ENCODE measurements around the gene PPP1R13B.

Gene PPP1R13B

DNA sequence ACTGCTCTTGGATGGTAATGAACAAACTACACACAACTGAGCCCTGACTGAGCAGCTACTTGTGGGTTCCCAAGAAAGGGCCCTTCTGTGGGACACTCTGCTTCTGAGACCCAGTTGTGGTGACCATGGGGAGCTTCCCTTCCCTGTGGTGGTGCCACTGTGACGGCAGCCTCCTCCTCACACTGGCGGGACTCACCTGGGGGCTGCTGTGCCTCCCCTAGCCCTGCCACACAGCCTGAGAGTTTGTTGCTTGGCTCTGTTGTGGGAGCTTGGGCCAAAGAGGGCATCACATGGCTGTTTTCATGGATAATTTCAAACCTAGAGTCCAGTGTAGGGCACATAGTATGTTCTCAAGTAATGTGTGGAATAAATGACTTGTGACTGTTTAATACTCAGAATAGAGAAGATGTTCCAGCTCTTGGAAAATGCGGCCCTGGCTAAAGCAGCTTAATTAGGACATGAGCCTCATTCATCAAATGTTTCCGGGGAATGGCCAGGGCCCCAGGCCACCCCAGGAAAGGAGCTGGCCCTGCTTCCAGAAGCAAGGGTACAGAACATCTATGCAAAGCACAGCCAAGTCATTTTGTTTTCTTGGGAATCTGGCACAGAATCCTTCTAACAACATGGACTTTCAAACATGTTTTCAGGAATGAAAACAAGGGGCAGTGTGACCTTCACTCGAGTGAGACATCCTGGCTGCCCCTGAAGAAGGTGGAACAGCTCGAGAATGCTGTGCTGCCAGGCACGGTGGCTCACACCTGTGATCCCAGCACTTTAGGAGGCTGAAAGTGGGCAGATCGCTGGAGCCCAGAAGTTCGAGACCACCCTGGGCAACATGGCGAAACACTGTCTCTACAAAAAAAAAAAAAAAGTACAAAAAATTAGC lies 110.6 kb downstream of the PPP1R13B start:
- no peak for DNase-seq (ENCODE audit: extremely low read depth, low read depth)
- TF ChIP-seq, protein P1, sequence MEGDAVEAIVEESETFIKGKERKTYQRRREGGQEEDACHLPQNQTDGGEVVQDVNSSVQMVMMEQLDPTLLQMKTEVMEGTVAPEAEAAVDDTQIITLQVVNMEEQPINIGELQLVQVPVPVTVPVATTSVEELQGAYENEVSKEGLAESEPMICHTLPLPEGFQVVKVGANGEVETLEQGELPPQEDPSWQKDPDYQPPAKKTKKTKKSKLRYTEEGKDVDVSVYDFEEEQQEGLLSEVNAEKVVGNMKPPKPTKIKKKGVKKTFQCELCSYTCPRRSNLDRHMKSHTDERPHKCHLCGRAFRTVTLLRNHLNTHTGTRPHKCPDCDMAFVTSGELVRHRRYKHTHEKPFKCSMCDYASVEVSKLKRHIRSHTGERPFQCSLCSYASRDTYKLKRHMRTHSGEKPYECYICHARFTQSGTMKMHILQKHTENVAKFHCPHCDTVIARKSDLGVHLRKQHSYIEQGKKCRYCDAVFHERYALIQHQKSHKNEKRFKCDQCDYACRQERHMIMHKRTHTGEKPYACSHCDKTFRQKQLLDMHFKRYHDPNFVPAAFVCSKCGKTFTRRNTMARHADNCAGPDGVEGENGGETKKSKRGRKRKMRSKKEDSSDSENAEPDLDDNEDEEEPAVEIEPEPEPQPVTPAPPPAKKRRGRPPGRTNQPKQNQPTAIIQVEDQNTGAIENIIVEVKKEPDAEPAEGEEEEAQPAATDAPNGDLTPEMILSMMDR (IDR thresholded peaks at IDR 0.05; ENCODE audit: low read depth, low read length) = no peak

DNA sequence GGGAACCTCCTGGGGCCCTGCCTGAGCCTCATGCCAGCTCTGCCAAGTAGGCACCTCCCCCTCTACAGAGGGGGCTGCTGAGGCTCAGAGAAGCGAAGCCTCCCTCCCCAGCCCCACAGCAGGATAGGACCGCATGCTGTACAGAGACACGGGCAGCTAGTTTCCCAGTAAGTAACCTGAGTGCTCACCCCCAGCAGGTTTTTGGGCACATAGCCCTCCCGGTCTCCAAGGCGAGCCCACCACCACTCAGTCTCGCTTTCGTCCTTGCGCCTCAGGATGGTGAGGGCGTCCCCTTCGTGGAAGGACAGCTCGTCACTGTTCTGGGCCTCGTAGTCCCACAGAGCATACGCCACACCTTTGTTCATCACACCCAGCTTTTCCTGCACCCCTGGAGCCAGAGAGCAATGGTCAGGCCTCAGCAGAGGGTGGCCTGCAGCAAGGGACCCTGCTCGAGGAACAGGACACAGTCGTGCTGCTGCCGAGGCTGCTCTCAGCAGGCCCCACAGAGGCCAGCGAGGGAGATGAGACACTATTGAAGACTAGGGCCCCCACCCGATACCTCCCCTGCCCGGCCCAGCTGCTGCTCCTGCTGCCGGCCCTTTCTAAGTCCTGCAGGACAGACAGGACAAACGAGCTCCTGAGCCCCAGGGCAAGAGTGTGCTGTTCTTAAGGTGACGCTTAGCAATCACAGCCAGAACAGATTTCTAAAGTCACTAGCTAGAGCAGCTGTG lies 111.4 kb downstream of the PPP1R13B start:
- DNase-seq (ENCODE audit: extremely low read depth, low read depth) = no peak
- TF ChIP-seq, protein P1 (IDR thresholded peaks at IDR 0.05; ENCODE audit: low read depth, low read length) = no peak

DNA sequence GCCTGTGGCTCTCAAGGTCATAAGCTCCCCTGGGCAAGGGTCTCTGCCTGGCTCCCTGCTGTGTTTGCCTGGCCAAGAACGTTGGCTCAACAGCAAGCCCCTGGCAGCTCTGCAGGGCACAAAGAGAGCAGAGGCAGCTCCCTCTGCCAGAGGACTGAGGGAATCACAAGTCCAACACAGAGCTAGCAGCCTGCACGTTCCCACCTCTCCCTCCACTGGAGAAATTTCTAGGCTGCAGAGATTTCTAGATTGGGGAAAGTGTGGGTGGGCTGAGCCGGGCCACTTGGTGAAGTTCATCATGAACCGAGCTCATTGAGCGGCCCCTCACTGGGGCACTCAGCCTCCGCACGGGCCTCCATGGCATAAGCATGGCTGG lies 111.9 kb downstream of the PPP1R13B start:
- DNase-seq (ENCODE audit: extremely low read depth, low read depth) = no peak
- TF ChIP-seq, protein P1 (IDR thresholded peaks at IDR 0.05; ENCODE audit: low read depth, low read length) = no peak

DNA sequence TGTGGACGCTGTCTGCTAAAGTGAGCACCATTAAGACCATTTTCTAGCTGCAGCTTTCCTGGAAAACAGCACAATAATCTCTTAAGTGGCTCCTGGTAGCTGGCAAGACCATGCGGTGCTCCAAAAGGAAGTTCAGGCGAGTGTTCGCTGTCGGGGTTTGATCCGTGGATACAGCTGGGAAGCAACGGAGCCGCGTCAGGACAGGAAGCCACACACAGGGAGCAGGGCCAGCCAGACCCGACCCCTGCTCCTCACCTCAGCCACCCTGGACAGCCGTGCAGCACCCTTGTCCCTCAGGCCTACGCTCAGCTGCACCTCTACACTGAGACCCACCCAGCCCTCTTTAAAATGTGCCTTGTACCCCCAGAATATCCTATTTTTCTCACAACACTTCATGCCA lies 112.4 kb downstream of the PPP1R13B start:
- no peak for DNase-seq (ENCODE audit: extremely low read depth, low read depth)
- TF ChIP-seq, protein P1 (IDR thresholded peaks at IDR 0.05; ENCODE audit: low read depth, low read length) = no peak

DNA sequence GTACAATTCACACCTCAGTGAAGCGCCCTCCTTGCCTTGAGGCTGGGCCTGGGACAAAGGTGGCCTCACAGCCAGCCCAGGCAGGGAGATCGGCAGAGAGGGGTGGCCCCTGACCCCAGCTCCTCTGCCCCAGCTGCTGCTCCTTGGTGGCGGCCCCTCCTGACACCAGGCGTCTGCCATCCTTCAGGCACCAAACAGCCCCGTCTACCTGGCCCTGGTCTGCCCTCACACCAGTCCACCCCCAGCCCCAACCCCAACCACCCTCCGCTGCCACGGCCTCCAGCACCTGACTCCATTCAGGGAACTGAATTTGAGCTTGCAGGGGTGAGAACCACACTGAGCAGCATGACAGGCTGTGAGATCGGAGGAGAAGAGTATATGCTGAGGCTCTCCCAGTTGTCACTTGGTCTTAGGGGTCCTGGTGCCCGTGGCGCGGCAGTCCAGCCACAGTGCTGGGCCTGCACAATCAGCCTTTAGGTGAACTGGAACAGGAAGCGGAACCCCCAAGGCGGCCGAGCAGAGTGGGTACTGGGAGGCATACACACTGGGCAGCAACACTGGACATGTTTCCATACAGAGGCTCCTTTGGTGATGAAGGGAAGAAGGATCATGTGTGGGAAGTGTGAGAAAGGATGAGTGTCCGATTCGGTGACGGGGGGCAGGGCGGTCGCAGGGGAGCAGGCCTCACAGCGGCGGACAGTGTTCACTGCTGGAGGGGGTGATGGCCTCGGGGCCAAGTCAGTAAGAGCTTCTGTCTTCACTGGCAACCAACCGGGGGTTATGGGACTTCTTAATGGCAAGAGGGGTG lies 113.1 kb downstream of the PPP1R13B start:
- TF ChIP-seq, protein P1 (IDR thresholded peaks at IDR 0.05; ENCODE audit: low read depth, low read length) = no peak

DNA sequence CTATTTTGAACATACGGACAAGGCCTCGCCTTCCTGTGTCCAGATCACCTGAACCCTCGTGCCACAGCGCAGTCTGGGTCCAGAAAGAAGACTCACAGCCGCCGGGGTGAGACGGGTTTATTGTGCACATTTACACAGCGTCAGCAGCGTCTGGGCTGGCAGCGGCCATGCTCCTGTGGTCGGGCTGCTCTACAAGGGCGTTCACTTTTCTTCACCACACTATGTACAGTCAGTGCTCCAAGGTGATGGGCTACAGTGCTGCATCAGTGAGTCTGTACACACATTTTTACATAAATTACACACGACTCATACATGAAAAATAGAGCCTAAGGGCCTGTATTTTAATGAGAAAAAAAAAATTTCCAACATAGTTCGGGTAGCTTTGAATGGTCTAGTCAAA lies 113.7 kb downstream of the PPP1R13B start:
- TF ChIP-seq, protein P1 (IDR thresholded peaks at IDR 0.05; ENCODE audit: low read depth, low read length) = no peak
- DNase-seq (ENCODE audit: extremely low read depth, low read depth) = no peak

More for the DNA sequence above, 113.1 kb downstream of the PPP1R13B start:
- no peak for DNase-seq (ENCODE audit: extremely low read depth, low read depth)
